HS-5 (cell line): Measurements from ENCODE around the gene ANO10.
"Not testable (repeated sequence)": the region's sequence is repeated elsewhere in the genome, so short reads cannot be mapped to it uniquely, and the experiment has no call there.

Experiments used
- DNase-seq: peaks from one replicate; pipeline ENCODE4 v3.0.0-alpha.2; 2012; ENCODE audit warnings: low read depth

Gene ANO10

GRCh38 chr3:43581343-43581742, 40.5 kb downstream of the ANO10 start:
- peak; percentile 39 for DNase-seq

DNA sequence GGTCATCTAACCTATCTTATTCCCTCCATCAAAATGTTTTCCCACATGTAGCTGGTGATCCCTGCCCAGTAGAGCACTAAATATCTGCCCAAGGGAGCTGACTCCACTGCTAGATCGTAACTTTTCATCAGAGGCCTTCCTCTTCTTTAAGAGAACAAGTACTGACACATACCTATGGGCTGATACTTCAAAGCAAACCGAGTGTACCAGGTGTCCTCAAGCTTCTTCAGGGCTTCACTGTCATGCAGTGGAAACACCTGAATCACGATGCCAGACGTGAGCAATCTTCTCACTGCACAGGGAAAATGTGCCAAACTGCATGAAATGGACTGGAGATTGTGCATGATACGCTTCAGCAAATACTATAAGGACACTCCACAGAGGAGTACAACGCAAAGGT, 41.6 kb downstream of the ANO10 start:
- no peak for DNase-seq

- DNase-seq: no peak
These were observed 48.2 kb downstream of the ANO10 start for GRCh38 chr3:43573576-43573975.

DNA sequence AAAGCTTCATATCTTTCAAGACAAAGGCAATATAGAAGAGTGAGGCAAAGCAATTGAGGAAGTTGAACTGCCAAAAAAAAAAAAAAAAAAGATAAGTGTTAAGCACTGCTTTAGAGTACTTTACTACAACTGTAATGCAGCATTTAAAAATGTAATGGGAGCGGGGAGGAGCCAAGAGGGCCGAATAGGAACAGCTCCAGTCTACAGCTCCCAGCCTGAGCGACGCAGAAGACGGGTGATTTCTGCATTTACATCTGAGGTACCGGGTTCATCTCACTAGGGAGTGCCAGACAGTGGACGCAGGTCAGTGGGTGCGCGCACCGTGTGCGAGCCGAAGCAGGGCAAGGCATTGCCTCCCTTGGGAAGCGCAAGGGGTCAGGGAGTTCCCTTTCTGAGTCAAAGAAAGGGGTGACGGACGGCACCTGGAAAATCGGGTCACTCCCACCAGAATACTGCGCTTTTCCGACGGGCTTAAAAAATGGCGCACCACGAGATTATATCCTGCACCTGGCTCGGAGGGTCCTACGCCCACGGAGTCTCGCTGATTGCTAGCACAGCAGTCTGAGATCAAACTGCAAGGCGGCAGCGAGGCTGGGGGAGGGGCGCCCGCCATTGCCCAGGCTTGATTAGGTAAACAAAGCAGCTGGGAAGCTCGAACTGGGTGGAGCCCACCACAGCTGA, 56.0 kb downstream of the ANO10 start:
- DNase-seq: not testable (repeated sequence)

DNA sequence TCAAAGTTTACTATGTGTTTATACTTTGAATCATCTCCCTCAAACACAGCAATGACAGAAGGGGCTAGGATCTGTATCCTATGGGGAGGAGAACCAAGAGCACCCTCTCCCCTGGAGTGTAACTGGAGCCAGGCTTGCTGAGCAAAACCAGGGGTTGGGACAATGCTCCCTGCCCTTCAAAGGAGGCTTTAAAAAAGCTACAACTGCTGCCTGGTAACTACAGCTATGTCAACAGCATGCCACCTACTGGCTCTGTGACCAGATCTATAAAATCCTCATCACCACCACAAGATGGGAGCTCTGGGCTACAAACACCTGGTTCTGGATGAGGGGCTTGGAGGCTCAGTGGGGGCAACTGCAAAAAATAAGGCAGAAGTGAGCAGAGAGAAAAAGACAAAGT, 61.9 kb downstream of the ANO10 start:
- DNase-seq: no peak

DNA sequence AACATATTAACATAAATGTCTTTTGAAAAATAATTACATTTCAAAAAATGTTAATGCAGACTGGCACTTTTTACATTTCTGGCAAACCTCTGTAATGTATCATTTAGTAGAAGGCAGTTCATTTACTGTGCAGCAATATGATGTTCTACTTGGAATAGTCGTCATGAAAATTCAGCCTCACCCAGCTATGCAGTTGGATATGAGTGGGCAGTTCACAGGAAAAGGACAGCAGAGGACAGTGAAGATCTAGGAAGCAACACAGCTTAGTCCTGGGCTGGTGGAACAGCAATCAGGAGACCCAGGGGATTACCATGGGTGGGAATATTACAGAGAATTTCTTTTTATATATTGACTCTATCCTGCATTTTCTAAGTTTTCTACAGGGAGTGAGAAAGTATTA, 63.6 kb downstream of the ANO10 start:
- DNase-seq: no peak

DNA sequence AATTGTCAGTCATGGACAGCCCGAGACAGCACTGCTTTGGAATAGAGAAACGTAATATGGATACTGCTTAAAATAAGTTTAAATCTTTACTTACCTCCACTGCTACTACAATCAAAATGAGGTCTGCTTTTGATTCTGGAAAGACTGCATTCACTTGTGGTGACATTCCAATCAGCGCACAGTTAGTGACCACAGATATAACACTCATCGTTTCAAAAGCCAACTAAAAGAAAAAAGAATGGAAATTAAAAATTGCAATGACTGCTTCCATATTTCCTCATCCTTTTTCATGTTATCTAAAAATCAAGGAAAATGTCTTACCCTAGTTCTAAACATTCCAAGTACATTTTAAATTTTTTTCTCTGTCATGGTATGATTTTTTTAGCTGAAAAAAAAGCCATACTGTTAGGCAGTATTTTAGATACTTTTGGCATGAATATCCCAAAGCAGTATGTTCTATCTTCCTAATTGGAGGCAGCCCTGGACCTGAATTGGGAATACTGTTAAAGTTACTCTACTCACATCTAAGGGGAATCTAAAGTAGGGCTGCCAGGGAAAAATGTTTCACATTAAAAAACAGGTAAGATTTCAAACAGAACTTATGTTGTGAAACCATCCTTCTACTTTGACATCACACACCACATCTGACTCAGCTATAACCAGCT, 72.1 kb downstream of the ANO10 start:
- no peak for DNase-seq

- DNase-seq: not testable (repeated sequence)
These were observed 77.5 kb downstream of the ANO10 start for GRCh38 chr3:43544277-43544676.

- no peak for DNase-seq
These were observed 79.3 kb downstream of the ANO10 start for GRCh38 chr3:43542328-43543043.

DNA sequence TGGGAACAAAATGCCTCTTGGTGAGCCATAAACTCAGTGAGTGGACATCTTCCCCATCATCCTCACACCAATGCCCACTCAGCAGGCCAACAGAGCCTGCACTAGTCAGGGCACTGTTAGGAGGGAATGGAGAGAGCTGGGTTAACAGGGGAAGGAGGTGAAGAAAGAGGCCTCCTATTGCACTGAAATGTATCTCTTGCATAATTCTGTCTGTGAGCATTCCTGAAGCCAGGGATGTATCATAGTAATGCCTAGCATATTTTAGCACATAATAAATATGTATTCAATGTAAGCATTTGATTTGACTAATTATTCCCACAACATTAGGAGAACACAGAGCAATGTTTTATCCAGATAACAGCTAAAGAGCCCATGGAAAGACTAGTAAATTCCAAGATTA, 81.2 kb downstream of the ANO10 start:
- DNase-seq: no peak

- no peak for DNase-seq
These were observed 82.5 kb downstream of the ANO10 start for GRCh38 chr3:43539321-43539720.

DNA sequence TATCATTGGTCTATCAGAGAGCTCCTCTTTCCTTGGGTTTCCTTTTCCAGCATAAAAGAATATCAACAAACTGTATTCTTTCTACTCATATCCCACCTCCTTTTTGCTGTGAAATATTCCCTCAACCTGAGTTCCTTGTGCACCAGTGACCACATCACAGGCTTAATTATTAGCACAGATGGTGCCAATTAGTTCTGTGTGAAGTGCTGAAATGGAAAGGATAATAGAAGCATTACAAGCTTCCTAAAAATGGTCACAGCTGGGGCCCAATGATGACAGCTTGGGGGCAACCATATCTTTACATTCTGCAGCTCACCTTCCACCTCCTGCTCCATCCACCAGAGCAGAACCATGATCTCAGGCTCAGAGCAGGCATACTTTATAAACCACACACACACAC, 84.6 kb downstream of the ANO10 start:
- DNase-seq: no peak

DNA sequence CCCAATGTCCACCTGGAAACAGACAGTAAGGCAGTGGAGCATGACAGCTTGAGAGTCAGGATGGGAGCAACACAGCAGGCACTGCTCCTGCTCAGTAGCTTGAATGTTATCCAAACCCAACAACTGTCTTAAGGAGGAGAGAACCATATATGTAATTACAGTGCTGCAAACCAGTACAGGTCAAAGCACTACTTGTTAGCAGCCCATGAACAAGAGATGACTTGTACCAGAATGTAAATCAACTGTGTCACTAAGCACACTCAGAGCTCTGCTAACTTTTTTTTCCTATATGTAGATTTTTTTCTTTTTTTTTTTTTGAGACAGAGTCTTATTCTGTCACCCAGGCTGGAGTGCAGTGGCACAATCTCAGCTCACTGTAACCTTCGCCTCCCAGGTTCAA, 87.1 kb downstream of the ANO10 start:
- DNase-seq: no peak

DNA sequence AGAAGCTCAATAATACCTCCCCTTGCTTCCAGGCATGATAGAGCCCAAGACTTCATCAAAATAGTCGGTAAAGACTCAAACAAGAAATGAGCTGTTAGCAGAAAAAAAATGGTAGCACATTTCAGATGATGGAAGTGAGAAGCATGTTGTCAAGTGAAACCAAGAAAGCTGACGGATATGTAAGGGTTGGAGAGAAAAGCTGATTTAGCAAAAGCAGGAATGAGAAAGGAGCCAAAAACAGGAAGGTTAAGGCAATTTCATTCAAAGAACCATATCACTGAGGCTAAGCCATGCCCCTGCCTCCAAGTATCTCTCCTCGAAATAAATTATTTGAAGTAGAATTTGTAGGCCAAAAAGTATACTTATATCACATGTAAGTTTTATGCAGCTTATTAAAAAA, 88.8 kb downstream of the ANO10 start:
- no peak for DNase-seq

GRCh38 chr3:43531835-43532234, 90.0 kb downstream of the ANO10 start:
- peak; percentile 47 for DNase-seq

DNA sequence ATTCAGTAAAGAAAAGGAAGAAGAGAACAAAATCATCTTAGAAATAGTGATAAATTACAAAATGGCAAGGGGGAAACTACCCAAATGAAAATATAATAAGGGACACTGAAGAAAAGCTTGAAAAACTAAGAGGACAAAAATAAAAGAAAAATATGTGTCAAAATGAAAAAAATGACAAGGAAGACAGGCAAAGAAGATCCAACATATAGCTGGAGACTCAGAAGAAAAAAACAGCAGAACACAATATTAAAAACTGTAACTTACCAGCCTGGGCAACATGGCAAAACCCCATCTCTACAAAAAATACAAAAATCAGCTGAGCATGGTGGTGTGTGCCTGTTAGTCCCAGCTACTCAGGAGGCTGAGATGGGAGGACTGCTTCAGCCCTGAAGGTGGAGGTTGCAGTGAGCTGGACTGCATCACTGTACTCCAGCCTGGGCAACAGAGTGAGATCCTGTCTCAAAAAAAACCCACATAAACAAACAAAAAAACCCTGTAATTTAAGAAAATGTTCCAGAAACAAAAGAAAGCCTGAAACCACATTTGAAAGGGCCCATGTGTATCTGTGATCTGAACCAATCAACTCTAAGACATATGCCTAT, 93.2 kb downstream of the ANO10 start:
- no peak for DNase-seq

GRCh38 chr3:43526956-43527355, 94.9 kb downstream of the ANO10 start:
- no peak for DNase-seq

- no peak for DNase-seq
These were observed 95.7 kb downstream of the ANO10 start for GRCh38 chr3:43525941-43526607.

- DNase-seq: no peak
These were observed 96.4 kb downstream of the ANO10 start for GRCh38 chr3:43525386-43525785.

DNA sequence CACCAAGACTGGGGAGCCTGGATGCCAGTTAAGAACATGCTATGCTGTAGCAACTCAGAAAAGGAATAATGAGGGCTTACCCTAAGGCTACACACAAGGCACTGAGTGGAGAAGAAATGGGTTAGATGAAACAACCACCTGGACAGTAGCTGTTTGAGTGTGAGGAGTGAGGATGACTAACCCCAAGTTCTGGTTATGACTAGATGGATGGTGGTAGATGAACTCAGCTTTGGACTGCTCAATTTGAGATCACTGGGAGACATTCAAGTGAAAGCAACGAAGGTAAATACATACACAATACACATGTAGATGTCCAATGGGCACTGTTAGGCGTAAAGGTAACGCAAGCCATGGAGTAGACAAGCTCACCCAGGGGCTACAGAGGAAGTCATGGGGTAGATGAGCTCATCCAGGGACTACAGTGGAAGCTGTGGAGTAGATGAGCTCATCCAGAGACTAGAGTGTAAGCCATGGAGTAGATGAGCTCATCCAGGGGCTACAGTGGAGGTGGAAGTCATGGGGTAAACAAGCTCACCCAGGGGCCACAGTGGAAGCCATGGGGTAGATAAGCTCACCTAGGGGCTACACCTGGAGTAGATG, 98.3 kb downstream of the ANO10 start:
- DNase-seq: peak; percentile 6

GRCh38 chr3:43522727-43523362, 99.0 kb downstream of the ANO10 start:
- peak; percentile 10 for DNase-seq
